HAP-1 (cell line): ENCODE measurements around the gene NCKAP5.
A peak's percentile ranks its signal among the peaks of the same experiment; 100 is the strongest.

Source experiments
- DNase-seq, 2 experiments: peaks; one replicate each; pipeline ENCODE4 v3.0.0-alpha.2; 2016 to 2020; ENCODE audit warnings: low spot score in 2 of 2
- H3K27me3 ChIP-seq: fragments of 250-450 bp; sonication (Bioruptor Pico); 2 replicates; pipeline ENCODE4 v1.5.1; 2020; ENCODE audit warnings: low read depth, mild to moderate bottlenecking, moderate library complexity
- H3K36me3 ChIP-seq: fragments of 250-450 bp; sonication (Bioruptor Pico); replicated peaks from 2 replicates; pipeline ENCODE4 v1.5.1; 2020; ENCODE audit warnings: mild to moderate bottlenecking
- H3K4me1 ChIP-seq: fragments of 250-450 bp; sonication (Bioruptor Pico); 2 replicates; pipeline ENCODE4 v1.5.1; 2020; ENCODE audit warnings: mild to moderate bottlenecking
- H3K4me3 ChIP-seq: fragments of 250-450 bp; sonication (Bioruptor Pico); 2 replicates; pipeline ENCODE4 v1.5.1; 2020; ENCODE audit warnings: mild to moderate bottlenecking, moderate library complexity
- H3K9me3 ChIP-seq: fragments of 250-450 bp; sonication (Bioruptor Pico); 2 replicates; pipeline ENCODE4 v1.5.1; 2020; ENCODE audit warnings: mild to moderate bottlenecking, moderate library complexity
- in situ Hi-C: fragments of 300-500 bp; cut with MboI; formaldehyde crosslinking; loops from 3 replicates; pipeline ENCODE4 v1.14.3; 2020; ENCODE audit warnings: low sequenced_read_pairs, inconsistent platforms, mixed read lengths

NCKAP5 gene

GRCh38 chr2:133072837-133073694 is 495.2 kb downstream of the NCKAP5 start:
- H3K9me3 ChIP-seq, result no peaks in the 10 kb centered on the region
- no peak for DNase-seq
- no peaks in the 10 kb centered on the region for H3K27me3 ChIP-seq
- no peaks in the 10 kb centered on the region for H3K36me3 ChIP-seq
- no peaks in the 10 kb centered on the region for H3K4me1 ChIP-seq
- no peak overlapping the region for H3K4me3 ChIP-seq
- in situ Hi-C loops, result no loop called here

GRCh38 chr2:133063775-133064174 is 504.5 kb downstream of the NCKAP5 start:
- no peaks in the 10 kb centered on the region for H3K4me1 ChIP-seq
- in situ Hi-C loops, result no loop called here
- no peak overlapping the region for H3K4me3 ChIP-seq
- peak in 1 of 2 experiments; percentile 47 for DNase-seq
- no peaks in the 10 kb centered on the region for H3K36me3 ChIP-seq
- H3K27me3 ChIP-seq, result no peaks in the 10 kb centered on the region
- no peaks in the 10 kb centered on the region for H3K9me3 ChIP-seq

GRCh38 chr2:133062931-133063665 is 505.2 kb downstream of the NCKAP5 start:
- H3K4me3 ChIP-seq, result no peak overlapping the region
- no peaks in the 10 kb centered on the region for H3K9me3 ChIP-seq
- no peak for DNase-seq
- in situ Hi-C loops, result no loop called here
- no peaks in the 10 kb centered on the region for H3K36me3 ChIP-seq
- no peaks in the 10 kb centered on the region for H3K27me3 ChIP-seq
- no peaks in the 10 kb centered on the region for H3K4me1 ChIP-seq

- no peak for DNase-seq
- no peak overlapping the region for H3K4me3 ChIP-seq
- no peaks in the 10 kb centered on the region for H3K27me3 ChIP-seq
- H3K9me3 ChIP-seq, result no peaks in the 10 kb centered on the region
- in situ Hi-C loops, result no loop called here
- no peaks in the 10 kb centered on the region for H3K4me1 ChIP-seq
- H3K36me3 ChIP-seq, result no peaks in the 10 kb centered on the region
These were observed 506.2 kb downstream of the NCKAP5 start for GRCh38 chr2:133061874-133062593.

GRCh38 chr2:133054297-133054696 is 514.0 kb downstream of the NCKAP5 start:
- Histone ChIP-seq H3K9me3 (no peaks in the 10 kb centered on the region), H3K4me3 (no peak overlapping the region), H3K4me1 (no peaks in the 10 kb centered on the region), H3K36me3 (no peaks in the 10 kb centered on the region), H3K27me3 (peaks cover 3% of the 10 kb centered on the region; the same call in 1 of the 2 replicates)
- in situ Hi-C loops, result no loop called here
- no peak for DNase-seq

GRCh38 chr2:133053541-133053940 is 514.7 kb downstream of the NCKAP5 start:
- H3K27me3 ChIP-seq, result peaks cover 3% of the 10 kb centered on the region; the same call in 1 of the 2 replicates
- H3K9me3 ChIP-seq, result no peaks in the 10 kb centered on the region
- no peaks in the 10 kb centered on the region for H3K4me1 ChIP-seq
- no peak for DNase-seq
- H3K4me3 ChIP-seq, result no peak overlapping the region
- in situ Hi-C loops, result no loop called here
- H3K36me3 ChIP-seq, result no peaks in the 10 kb centered on the region

GRCh38 chr2:133045787-133046186 is 522.5 kb downstream of the NCKAP5 start:
- in situ Hi-C loops, result no loop called here
- H3K36me3 ChIP-seq, result no peaks in the 10 kb centered on the region

GRCh38 chr2:133044556-133044955 is 523.7 kb downstream of the NCKAP5 start:
- no peak for DNase-seq
- Histone ChIP-seq H3K4me1 (no peaks in the 10 kb centered on the region), H3K27me3 (no peaks in the 10 kb centered on the region), H3K9me3 (no peaks in the 10 kb centered on the region), H3K4me3 (no peak overlapping the region), H3K36me3 (no peaks in the 10 kb centered on the region)
- in situ Hi-C loops, result no loop called here

More at GRCh38 chr2:133045787-133046186, 522.5 kb downstream of the NCKAP5 start:
- Histone ChIP-seq H3K9me3 (no peaks in the 10 kb centered on the region), H3K4me1 (no peaks in the 10 kb centered on the region), H3K4me3 (no peak overlapping the region), H3K27me3 (no peaks in the 10 kb centered on the region)
- DNase-seq, result no peak

- H3K36me3 ChIP-seq, result no peaks in the 10 kb centered on the region
- H3K4me3 ChIP-seq, result no peak overlapping the region
- in situ Hi-C loops, result no loop called here
- no peaks in the 10 kb centered on the region for H3K9me3 ChIP-seq
- no peak for DNase-seq
- no peaks in the 10 kb centered on the region for H3K4me1 ChIP-seq
- no peaks in the 10 kb centered on the region for H3K27me3 ChIP-seq
These were observed 528.1 kb downstream of the NCKAP5 start for GRCh38 chr2:133040170-133040569.

GRCh38 chr2:133039531-133039930 is 528.7 kb downstream of the NCKAP5 start:
- no peaks in the 10 kb centered on the region for H3K36me3 ChIP-seq
- in situ Hi-C loops, result no loop called here

GRCh38 chr2:133026536-133027177 is 541.6 kb downstream of the NCKAP5 start:
- no peaks in the 10 kb centered on the region for H3K36me3 ChIP-seq
- no peak for DNase-seq
- H3K4me3 ChIP-seq, result no peak overlapping the region
- no peaks in the 10 kb centered on the region for H3K4me1 ChIP-seq
- H3K9me3 ChIP-seq, result no peaks in the 10 kb centered on the region
- in situ Hi-C loops, result no loop called here
- H3K27me3 ChIP-seq, result no peaks in the 10 kb centered on the region

More at GRCh38 chr2:133039531-133039930, 528.7 kb downstream of the NCKAP5 start:
- Histone ChIP-seq H3K27me3 (no peaks in the 10 kb centered on the region), H3K9me3 (no peaks in the 10 kb centered on the region), H3K4me3 (no peak overlapping the region), H3K4me1 (no peaks in the 10 kb centered on the region)
- no peak for DNase-seq

- Histone ChIP-seq H3K4me3 (no peak overlapping the region), H3K27me3 (no peaks in the 10 kb centered on the region)
- in situ Hi-C loops, result no loop called here
These were observed 543.3 kb downstream of the NCKAP5 start for GRCh38 chr2:133025004-133025403.

More at GRCh38 chr2:133025004-133025403, 543.3 kb downstream of the NCKAP5 start:
- Histone ChIP-seq H3K9me3 (no peaks in the 10 kb centered on the region), H3K4me1 (no peaks in the 10 kb centered on the region), H3K36me3 (no peaks in the 10 kb centered on the region)
- no peak for DNase-seq
